Endodermal cell (in vitro differentiated cells): Measurements from ENCODE around the gene R3HDM4. TPM values are rescaled to one million over a fixed set of nuclear protein-coding genes. Genes with fewer than 3 reads are reported as not detected.
A peak's percentile ranks its signal among the peaks of the same experiment; 100 is the strongest.

ENCODE experiments used
- DNase-seq: peaks from one replicate; pipeline ENCODE4 v3.0.0-alpha.2; 2017
- H3K27ac ChIP-seq: 2 replicates; pipeline ENCODE4 v1.5.1; 2013; ENCODE audit warnings: mild to moderate bottlenecking, low read depth, low read length, moderate library complexity
- H3K27me3 ChIP-seq: 2 replicates; pipeline ENCODE4 v1.6.1; 2013; ENCODE audit warnings: mild to moderate bottlenecking, low read length, moderate library complexity; ENCODE audit not compliant: insufficient read depth, control insufficient read depth, poor library complexity, severe bottlenecking
- H3K36me3 ChIP-seq: 2 replicates; pipeline ENCODE4 v1.7.0; 2013; ENCODE audit warnings: mild to moderate bottlenecking, low read length, moderate library complexity; ENCODE audit not compliant: control insufficient read depth, insufficient read depth
- H3K4me1 ChIP-seq: one replicate; pipeline ENCODE4 v1.7.0; 2013; ENCODE audit warnings: low read length; ENCODE audit not compliant: control insufficient read depth, insufficient read depth
- H3K4me3 ChIP-seq: 2 replicates; pipeline ENCODE4 v1.5.1; 2013; ENCODE audit warnings: mild to moderate bottlenecking, low read length, moderate library complexity
- H3K9ac ChIP-seq: 2 replicates; pipeline ENCODE4 v1.6.1; 2013; ENCODE audit warnings: mild to moderate bottlenecking, low read length, moderate library complexity; ENCODE audit not compliant: poor library complexity, severe bottlenecking; ENCODE audit errors: extremely low read depth
- H3K9me3 ChIP-seq: 2 replicates; pipeline ENCODE4 v1.6.1; 2013; ENCODE audit warnings: mild to moderate bottlenecking, low read length, moderate library complexity; ENCODE audit not compliant: control insufficient read depth
- H3K27ac Mint-ChIP-seq: 2 replicates; pipeline ENCODE4 v1.8.0; 2020; ENCODE audit warnings: mixed read lengths
- H3K27me3 Mint-ChIP-seq: 2 replicates; pipeline ENCODE4 v1.8.0; 2021; ENCODE audit warnings: mild to moderate bottlenecking, mixed read lengths; ENCODE audit not compliant: insufficient read depth
- H3K36me3 Mint-ChIP-seq: 2 replicates; pipeline ENCODE4 v1.8.0; 2020; ENCODE audit warnings: low read depth, mixed read lengths
- H3K4me1 Mint-ChIP-seq: 2 replicates; pipeline ENCODE4 v1.8.0; 2020; ENCODE audit warnings: mixed read lengths
- H3K4me3 Mint-ChIP-seq: 2 replicates; pipeline ENCODE4 v1.8.0; 2020; ENCODE audit warnings: mild to moderate bottlenecking, moderate library complexity, mixed read lengths
- H3K9me3 Mint-ChIP-seq: 2 replicates; pipeline ENCODE4 v1.8.0; 2020; ENCODE audit warnings: mild to moderate bottlenecking, mixed read lengths
- CTCF ChIP-seq: fragments of 200-600 bp; sonication (generic); conservative IDR thresholded peaks from 2 replicates; pipeline ENCODE4 v1.5.0; 2021; ENCODE audit warnings: antibody characterized with exemption, mild to moderate bottlenecking
- WGBS, 2 experiments: methylation state at CpG; one replicate each; pipeline versions ENCODE4 v1.1.5 to v1.1.7; 2013; ENCODE audit warnings: missing lambda C conversion rate in 2 of 2, mixed read lengths in 1 of 2; ENCODE audit not compliant: insufficient coverage in 1 of 2, insufficient read length in 1 of 2; 5-methylcytosine and 5-hydroxymethylcytosine counted together
- total RNA-seq, 2 donors: library from RNA; stranded (reverse); fragmentation: NEBNext Ultra II Directional in 1 of 2; extraction: Animal tissue kit (Norgen Biotek cat#: 25700) in 1 of 2; gene quantifications; 2 replicates in 1 of 2; 3 replicates in 1 of 2; pipeline ENCODE4 v1.2.1, GENCODE V29; 2021

Gene R3HDM4
- total RNA-seq, 2 donors from 2014 or later, result 61.1 to 64.7 TPM

- Histone ChIP-seq H3K36me3 (no peaks in the 10 kb centered on the region), H3K9me3 (no peaks in the 10 kb centered on the region), H3K27ac (no peak overlapping the region), H3K4me1 (no peaks in the 10 kb centered on the region), H3K4me3 (no peak overlapping the region), H3K27me3 (no peaks in the 10 kb centered on the region), H3K9ac (no peak overlapping the region)
- Mint-ChIP-seq H3K27ac (no peak overlapping the region), H3K4me3 (no peak overlapping the region), H3K4me1 (no peaks in the 10 kb centered on the region), H3K36me3 (no peaks in the 10 kb centered on the region), H3K9me3 (no peaks in the 10 kb centered on the region), H3K27me3 (peaks cover 8% of the 10 kb centered on the region)
- no peak for TF ChIP-seq CTCF
- 89 to 93% methylated on average over 32 to 67 of the region's 67 CpGs for WGBS, 2 experiments
- DNase-seq, result no peak
Observed at GRCh38 chr19:853014-853585, 59.9 kb downstream of the R3HDM4 start.

GRCh38 chr19:852136-853013 lies 60.6 kb downstream of the R3HDM4 start, which contains the start of gene ELANE:
ELANE (plus strand) TSS chr19:852303; CDS start chr19:852329, 26 bp downstream.
- no peak for DNase-seq
- Histone ChIP-seq H3K4me1 (no peaks in the 10 kb centered on the region), H3K36me3 (no peaks in the 10 kb centered on the region), H3K9me3 (no peaks in the 10 kb centered on the region), H3K27me3 (no peaks in the 10 kb centered on the region), H3K9ac (no peak within 1 kb of the TSS), H3K27ac (no peak within 1 kb of the TSS), H3K4me3 (no peak within 1 kb of the TSS)
- peaks cover 3% of the 10 kb centered on the region for H3K27me3 Mint-ChIP-seq
- no peak within 1 kb of the TSS for H3K27ac Mint-ChIP-seq
- no peaks in the 10 kb centered on the region for H3K36me3 Mint-ChIP-seq
- WGBS, 2 experiments, result 89 to 90% methylated on average over 21 to 54 of the region's 55 CpGs
- no peak for TF ChIP-seq CTCF
- no peaks in the 10 kb centered on the region for H3K4me1 Mint-ChIP-seq
- no peak within 1 kb of the TSS for H3K4me3 Mint-ChIP-seq
- no peaks in the 10 kb centered on the region for H3K9me3 Mint-ChIP-seq

- H3K4me1 ChIP-seq, result no peaks in the 10 kb centered on the region
- H3K9me3 ChIP-seq, result no peaks in the 10 kb centered on the region
- peak overlapping the region; percentile 22 for H3K27ac ChIP-seq
- WGBS, 2 experiments, result 76 to 86% methylated on average over 13 of the region's 13 CpGs
- Mint-ChIP-seq H3K4me1 (no peaks in the 10 kb centered on the region), H3K36me3 (no peaks in the 10 kb centered on the region), H3K27me3 (peaks cover 7% of the 10 kb centered on the region), H3K27ac (no peak overlapping the region), H3K9me3 (no peaks in the 10 kb centered on the region), H3K4me3 (no peak overlapping the region)
- no peak for TF ChIP-seq CTCF
- no peaks in the 10 kb centered on the region for H3K36me3 ChIP-seq
- no peak overlapping the region for H3K4me3 ChIP-seq
- H3K9ac ChIP-seq, result no peak overlapping the region
- H3K27me3 ChIP-seq, result no peaks in the 10 kb centered on the region
- DNase-seq, result no peak
Observed at GRCh38 chr19:850979-851335, 62.1 kb downstream of the R3HDM4 start.
